Spleen (tissue), 11 donors: ENCODE measurements around the gene ASXL3. TPM values are rescaled to one million over a fixed set of nuclear protein-coding genes. Genes with fewer than 3 reads are reported as not detected.

Source experiments
- DNase-seq: peaks from one replicate; pipeline ENCODE4 v3.0.0-alpha.2; 2020
- H3K27ac ChIP-seq, 8 donors: fragments of 200-600 bp; sonication (generic) in 7 of 8; 1 replicate in 4 of 8; 2 replicates in 4 of 8; pipeline versions ENCODE4 v1.5.0 to v1.8.0; 2016 to 2021; ENCODE audit warnings: inconsistent platforms in 4 of 8, mild to moderate bottlenecking in 4 of 8, moderate library complexity in 1 of 8
- H3K27me3 ChIP-seq, 7 donors: fragments of 200-600 bp; sonication (generic) in 6 of 7; replicated peaks in 1 of 7; 1 replicate in 4 of 7; 2 replicates in 3 of 7; pipeline versions ENCODE4 v1.5.0 to v1.8.0; 2016 to 2021; ENCODE audit warnings: inconsistent platforms in 3 of 7, mild to moderate bottlenecking in 1 of 7
- H3K36me3 ChIP-seq, 6 donors: fragments of 200-600 bp; sonication (generic) in 5 of 6; 1 replicate in 4 of 6; 2 replicates in 2 of 6; pipeline versions ENCODE4 v1.5.0 to v1.8.0; 2016 to 2021; ENCODE audit warnings: inconsistent platforms in 2 of 6
- H3K4me1 ChIP-seq, 6 donors: fragments of 200-600 bp; sonication (generic) in 5 of 6; 1 replicate in 3 of 6; 2 replicates in 3 of 6; pipeline versions ENCODE4 v1.5.0 to v1.8.0; 2016 to 2021; ENCODE audit warnings: inconsistent platforms in 3 of 6
- H3K4me3 ChIP-seq, 8 donors: fragments of 200-600 bp; sonication (generic) in 7 of 8; 1 replicate in 4 of 8; 2 replicates in 4 of 8; pipeline versions ENCODE4 v1.5.0 to v1.8.0; 2016 to 2021; ENCODE audit warnings: inconsistent platforms in 4 of 8, mild to moderate bottlenecking in 4 of 8, moderate library complexity in 2 of 8
- H3K9me3 ChIP-seq, 8 donors: fragments of 200-600 bp; sonication (generic) in 7 of 8; 1 replicate in 4 of 8; 2 replicates in 4 of 8; pipeline versions ENCODE4 v1.5.0 to v1.8.0; 2016 to 2021; ENCODE audit warnings: inconsistent platforms in 4 of 8
- CTCF ChIP-seq, 11 experiments: fragments of 200-600 bp in 7 of 11; fragments of 450-650 bp in 4 of 11; sonication (generic) in 4 of 11; IDR thresholded peaks in 8 of 11; conservative IDR thresholded peaks in 3 of 11; 1 replicate in 7 of 11; 2 replicates in 4 of 11; pipeline versions ENCODE4 v1.4.0 to v1.8.0; 2016 to 2021; ENCODE audit warnings: antibody characterized with exemption in 11 of 11, inconsistent platforms in 4 of 11, mild to moderate bottlenecking in 1 of 11
- POLR2A ChIP-seq, 3 donors: fragments of 450-650 bp; IDR thresholded peaks; one replicate each; pipeline ENCODE4 v1.5.1; 2017; ENCODE audit warnings: antibody characterized with exemption in 3 of 3, mild to moderate bottlenecking in 1 of 3
- POLR2AphosphoS5 ChIP-seq, 3 donors: sonication (generic); formaldehyde crosslinking; IDR thresholded peaks; one replicate each; pipeline ENCODE4 v1.5.1; 2017; ENCODE audit warnings: antibody characterized with exemption in 3 of 3
- WGBS, 5 donors: extraction: QIAGEN DNeasy Blood & Tissue Kit in 3 of 5; methylation state at CpG; one replicate each; pipeline versions ENCODE4 v1.1.5 to v1.1.7; 2013 to 2018; 5-methylcytosine and 5-hydroxymethylcytosine counted together
- intact Hi-C: fragments of 100-400 bp; cut with DNase I; formaldehyde crosslinking; loops from one replicate; pipeline ENCODE4 v1.15.0; 2023; ENCODE audit warnings: low total_unique reads
- polyA plus RNA-seq, 3 donors: library from polyadenylated mRNA; stranded (reverse); fragments of 200-250 nt; gene quantifications; one replicate each; pipeline ENCODE4 v1.2.1, GENCODE V29; 2013
- total RNA-seq, 7 donors: library from RNA; depleted of rRNA in 3 of 7; stranded (reverse); fragments of >200 nt in 3 of 7; fragmentation: NEBNext Ultra II Directional in 4 of 7; extraction: Animal tissue kit (Norgen Biotek cat#: 25700) in 4 of 7; gene quantifications; one replicate each; pipeline versions ENCODE4 v1.1.0 to v1.2.1, GENCODE V29; 2016 to 2021
- donor health status: healthy with polysubstance abuse.
- donor health status: DM: no; HTN: no; CAD: no; lungs with moderate emphysema.
- donor health status: DM: no; HTN: no; CAD: no.
- donor health status: Bipolar disorder and iron deficiency.
- donor health status: healthy.
- donor health status: DM: no; HTN: no; CAD: no.
- donor health status: DM: yes; HTN: yes; CAD: no.

ASXL3 gene
- total and polyA plus RNA-seq, 10 donors: 0.02 to 3.5 (median 0.76) TPM

GRCh38 chr18:33669589-33669988 lies 91.6 kb downstream of the ASXL3 start:
- no peak overlapping the region for H3K4me3 ChIP-seq
- intact Hi-C loops: no loop called here
- 67 to 82% (median 69%) methylated on average over 5 of the region's 5 CpGs for WGBS, 5 donors
- H3K27ac ChIP-seq: no peak overlapping the region
- no peak for DNase-seq
- H3K4me1 ChIP-seq: peaks cover 0 to 3% (median 0%) of the 10 kb centered on the region in 6 donors
- TF ChIP-seq CTCF (IDR thresholded peaks at IDR 0.05 in 8 of 11, conservative IDR thresholded peaks at IDR 0.05 in 3 of 11): no peak
- no peak for TF ChIP-seq POLR2AphosphoS5 (IDR thresholded peaks at IDR 0.05)
- TF ChIP-seq POLR2A (IDR thresholded peaks at IDR 0.05): no peak
- no peaks in the 10 kb centered on the region for H3K9me3 ChIP-seq
- H3K27me3 ChIP-seq: no peaks in the 10 kb centered on the region
- no peaks in the 10 kb centered on the region for H3K36me3 ChIP-seq

- Histone ChIP-seq H3K27ac (no peak overlapping the region), H3K4me1 (peaks cover 0 to 3% (median 0%) of the 10 kb centered on the region in 6 donors), H3K9me3 (no peaks in the 10 kb centered on the region), H3K4me3 (no peak overlapping the region), H3K27me3 (no peaks in the 10 kb centered on the region), H3K36me3 (no peaks in the 10 kb centered on the region)
- TF ChIP-seq POLR2A (IDR thresholded peaks at IDR 0.05) (no peak), CTCF (IDR thresholded peaks at IDR 0.05 in 8 of 11, conservative IDR thresholded peaks at IDR 0.05 in 3 of 11) (no peak), POLR2AphosphoS5 (IDR thresholded peaks at IDR 0.05) (no peak)
- WGBS, 5 donors: 91 to 93% (median 92%) methylated on average over 6 of the region's 6 CpGs
- DNase-seq: no peak
- intact Hi-C loops: no loop called here
These were observed 92.0 kb downstream of the ASXL3 start for GRCh38 chr18:33670029-33670428.

- peaks cover 0 to 3% (median 0%) of the 10 kb centered on the region in 6 donors for H3K4me1 ChIP-seq
- H3K27ac ChIP-seq: no peak overlapping the region
- H3K9me3 ChIP-seq: no peaks in the 10 kb centered on the region
- DNase-seq: no peak
- TF ChIP-seq POLR2A (IDR thresholded peaks at IDR 0.05): no peak
- no peak for TF ChIP-seq CTCF (IDR thresholded peaks at IDR 0.05 in 8 of 11, conservative IDR thresholded peaks at IDR 0.05 in 3 of 11)
- TF ChIP-seq POLR2AphosphoS5 (IDR thresholded peaks at IDR 0.05): no peak
- no peaks in the 10 kb centered on the region for H3K27me3 ChIP-seq
- intact Hi-C loops: no loop called here
- no peak overlapping the region for H3K4me3 ChIP-seq
- H3K36me3 ChIP-seq: no peaks in the 10 kb centered on the region
- 80 to 87% (median 87%) methylated on average over 4 of the region's 4 CpGs for WGBS, 5 donors
These were observed 95.7 kb downstream of the ASXL3 start for GRCh38 chr18:33673689-33674088.

- Histone ChIP-seq H3K27me3 (no peaks in the 10 kb centered on the region), H3K4me1 (peaks cover 0 to 3% (median 0%) of the 10 kb centered on the region in 6 donors), H3K36me3 (no peaks in the 10 kb centered on the region), H3K9me3 (no peaks in the 10 kb centered on the region), H3K27ac (no peak overlapping the region), H3K4me3 (no peak overlapping the region)
- no peak for DNase-seq
- 67 to 84% (median 76%) methylated on average over 1 of the region's 1 CpG for WGBS, 5 donors
- intact Hi-C loops: no loop called here
- TF ChIP-seq POLR2AphosphoS5 (IDR thresholded peaks at IDR 0.05) (no peak), POLR2A (IDR thresholded peaks at IDR 0.05) (no peak), CTCF (IDR thresholded peaks at IDR 0.05 in 8 of 11, conservative IDR thresholded peaks at IDR 0.05 in 3 of 11) (no peak)
These were observed 98.6 kb downstream of the ASXL3 start for GRCh38 chr18:33676593-33676992.
